ENCODE results near the gene CD79A. TPM values are rescaled to one million over a fixed set of nuclear protein-coding genes. Genes with fewer than 3 reads are reported as not detected.

Gene CD79A
- total and polyA plus RNA-seq, 2 donors (not counting 1 experiment from before 2014, with no cell fraction given) = 0.07 to 0.17 TPM

Other genes with a start within 250 kb of the CD79A start
- gene CEACAM7, start 189.0 kb upstream of the CD79A start, total RNA-seq = not detected in 2 replicates
- not detected in 2 replicates for gene CEACAM7, start 189.0 kb upstream of the CD79A start, polyA plus RNA-seq
- gene CEACAM5, start 168.7 kb upstream of the CD79A start, total RNA-seq = not detected in 2 replicates
- gene CEACAM5, start 168.7 kb upstream of the CD79A start, polyA plus RNA-seq = not detected in 2 replicates
- gene CEACAM6, start 121.7 kb upstream of the CD79A start, total RNA-seq = not detected in 2 replicates
- gene CEACAM6, start 121.7 kb upstream of the CD79A start, polyA plus RNA-seq = not detected in 2 replicates
- gene CEACAM3, start 80.7 kb upstream of the CD79A start, total RNA-seq = not detected in 2 replicates
- gene CEACAM3, start 80.7 kb upstream of the CD79A start, polyA plus RNA-seq = not detected in 2 replicates
- not detected in 2 replicates for gene LYPD4, start 32.6 kb upstream of the CD79A start, total RNA-seq
- not detected in 2 replicates for gene LYPD4, start 32.6 kb upstream of the CD79A start, polyA plus RNA-seq
- not detected in 2 replicates for gene DMRTC2, start 32.2 kb upstream of the CD79A start, total RNA-seq
- not detected in 2 replicates for gene DMRTC2, start 32.2 kb upstream of the CD79A start, polyA plus RNA-seq
- 1,183 and 1,320 TPM in 2 replicates for gene RPS19, start 17.0 kb upstream of the CD79A start, total RNA-seq
- gene RPS19, start 17.0 kb upstream of the CD79A start, polyA plus RNA-seq = 2,037 and 2,197 TPM in 2 replicates
- 21.6 TPM in 2 replicates for gene ARHGEF1, start 5.9 kb downstream of the CD79A start, total RNA-seq
- 23.9 and 32.2 TPM in 2 replicates for gene ARHGEF1, start 5.9 kb downstream of the CD79A start, polyA plus RNA-seq
- gene ERFL, start 51.2 kb downstream of the CD79A start, total RNA-seq = under 0.01 TPM in 2 replicates
- gene ERFL, start 51.2 kb downstream of the CD79A start, polyA plus RNA-seq = 0.03 TPM in 1 of 2 replicates, not detected in the other
- gene RABAC1, start 82.0 kb downstream of the CD79A start, total RNA-seq = 152 and 193 TPM in 2 replicates
- 123 and 163 TPM in 2 replicates for gene RABAC1, start 82.0 kb downstream of the CD79A start, polyA plus RNA-seq
- gene ATP1A3, start 117.0 kb downstream of the CD79A start, total RNA-seq = under 0.01 and 0.17 TPM in 2 replicates
- gene ATP1A3, start 117.0 kb downstream of the CD79A start, polyA plus RNA-seq = 0.05 TPM in 1 of 2 replicates, not detected in the other
- 0.77 and 3.5 TPM in 2 replicates for gene GRIK5, start 192.9 kb downstream of the CD79A start, total RNA-seq
- 0.03 and 0.69 TPM in 2 replicates for gene GRIK5, start 192.9 kb downstream of the CD79A start, polyA plus RNA-seq
- 7.7 and 9.9 TPM in 2 replicates for gene ZNF574, start 198.9 kb downstream of the CD79A start, total RNA-seq
- gene ZNF574, start 198.9 kb downstream of the CD79A start, polyA plus RNA-seq = 5.1 and 6.6 TPM in 2 replicates